Measurements from ENCODE around the gene MTMR12. TPM values are rescaled to one million over a fixed set of nuclear protein-coding genes. Genes with fewer than 3 reads are reported as not detected.

Gene MTMR12
- total and polyA plus RNA-seq, 2 of the 8 experiments (the other 6 are each of a cell fraction or from before 2014, with no cell fraction given): 19.1 to 59.3 TPM

DNA sequence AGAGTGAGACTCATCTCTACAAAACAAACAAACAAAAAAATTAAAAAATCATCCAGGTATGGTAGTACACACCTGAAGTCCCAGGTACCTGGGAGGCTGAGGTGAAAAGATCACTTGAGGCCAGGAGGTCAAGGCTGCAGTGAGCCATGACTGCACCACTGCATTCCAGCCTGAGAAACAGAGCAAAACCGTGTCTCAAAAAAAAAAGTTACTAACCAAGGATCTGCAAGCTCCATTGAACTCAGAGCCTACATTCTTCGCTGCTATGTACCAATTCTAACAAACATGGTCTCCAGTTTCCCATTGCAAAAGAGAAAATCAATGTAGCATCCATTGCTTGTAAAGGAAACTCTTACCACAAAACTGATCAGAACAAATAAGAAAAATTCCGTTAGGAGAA, 33.5 kb downstream of the MTMR12 start:
- peaks cover 9% of the 10 kb centered on the region for H3K79me1 ChIP-seq (ENCODE audit: low read depth, low read length)
- H3K4me3 ChIP-seq (ENCODE audit: extremely low read depth in 1 of 4, insufficient read depth in 2 of 4, low read depth in 3 of 4, low read length in 4 of 4): no peak overlapping the region
- no peak for FAIRE-seq
- no peak overlapping the region for H3K4me2 ChIP-seq (ENCODE audit: insufficient read depth in 1 of 2, low read depth in 2 of 2, low read length in 2 of 2)
- H3K14ac ChIP-seq (ENCODE audit: insufficient read length): no peak overlapping the region
- H3K18ac ChIP-seq (ENCODE audit: extremely low read depth, low read length): no peak overlapping the region
- no peak overlapping the region for H2BK20ac ChIP-seq (ENCODE audit: low read length)
- H3K27ac ChIP-seq (ENCODE audit: low read depth, low read length): no peak overlapping the region
- no peak for DNase-seq (ENCODE audit: low read depth in 1 of 2, low spot score in 2 of 2)
- H4K91ac ChIP-seq (replicated peaks; ENCODE audit: insufficient read length, low read length): no peak overlapping the region
- 0 out of 2 replicates have a peak overlapping the region, but pooled peaks have one; percentile 7 for H4K8ac ChIP-seq (ENCODE audit: extremely low read depth, insufficient read depth, low read length)
- H3K36me3 ChIP-seq (ENCODE audit: control insufficient read depth in 2 of 4, insufficient read depth in 4 of 4, low read length in 3 of 4): peaks cover 0 to 8% (median 2%) of the 10 kb centered on the region in 4 experiments; a peak in 3 of 8 replicates
- no peak overlapping the region for H3K23ac ChIP-seq (ENCODE audit: insufficient read length)
- H2BK5ac ChIP-seq (ENCODE audit: low read depth, low read length): no peak overlapping the region
- no peaks in the 10 kb centered on the region for H4K20me1 ChIP-seq (replicated peaks in 1 of 2; ENCODE audit: control insufficient read depth in 1 of 2, insufficient read depth in 2 of 2, low read length in 2 of 2)
- H3K9ac ChIP-seq (replicated peaks in 1 of 4; ENCODE audit: extremely low read depth in 1 of 4, low read depth in 3 of 4, low read length in 3 of 4): no peak overlapping the region
- H2BK15ac ChIP-seq (ENCODE audit: low read length): no peak overlapping the region
- no peak overlapping the region for H2BK120ac ChIP-seq (replicated peaks; ENCODE audit: low read depth, low read length)
- H3K4ac ChIP-seq (replicated peaks; ENCODE audit: insufficient read length, low read depth, low read length): no peak overlapping the region
- H2AFZ ChIP-seq (ENCODE audit: low read length): no peak overlapping the region
- H3K56ac ChIP-seq (replicated peaks; ENCODE audit: insufficient read length, low read depth, low read length): no peak overlapping the region
- CTCF ChIA-PET (ENCODE audit: partially characterized antibody): interaction anchor here (1.6 kb wide), 1 partner anchor 18 kb away, joined by 5 read pairs; no protein-coding TSS in a partner anchor
- 81% methylated on average over 3 of the region's 3 CpGs; no CpG with 5 or more reads in 1 of the 2 experiments for WGBS, 2 experiments (ENCODE audit: extremely low coverage in 1 of 2, insufficient coverage in 1 of 2, insufficient read length in 1 of 2, insufficient replicate concordance in 2 of 2, low coverage in 1 of 2, low lambda C conversion rate in 2 of 2, missing lambda C conversion rate in 1 of 2)
- no peaks in the 10 kb centered on the region for H3K9me3 ChIP-seq (ENCODE audit: insufficient read depth in 2 of 2, low read depth in 1 of 2, low read length in 1 of 2)
- H2BK12ac ChIP-seq (ENCODE audit: low read depth, low read length): no peak overlapping the region
- H3K79me2 ChIP-seq (ENCODE audit: control insufficient read depth in 1 of 2, insufficient read depth in 2 of 2, low read length in 2 of 2): peaks cover 0 to 66% of the 10 kb centered on the region in 2 experiments; a peak in 3 of 4 replicates
- TF ChIP-seq SUZ12 (IDR thresholded peaks at IDR 0.05; ENCODE audit: low read length) (no peak), SP2 (IDR thresholded peaks at IDR 0.05; ENCODE audit: low read length) (no peak), JUN (IDR thresholded peaks at IDR 0.05; ENCODE audit: low read depth, low read length) (no peak), RXRA (IDR thresholded peaks at IDR 0.05; ENCODE audit: insufficient read depth, low read depth, low read length) (no peak), SP4 (IDR thresholded peaks at IDR 0.05; ENCODE audit: low read length) (no peak), ZNF274 (IDR thresholded peaks at IDR 0.05; ENCODE audit: borderline replicate concordance, extremely low read depth, low read length) (no peak), GTF2F1 (IDR thresholded peaks at IDR 0.05; ENCODE audit: borderline replicate concordance, low read depth, low read length) (no peak), CBX8 (IDR thresholded peaks at IDR 0.05; ENCODE audit: borderline replicate concordance, low read depth, low read length) (no peak), YY1 (IDR thresholded peaks at IDR 0.05; ENCODE audit: low read depth, low read length) (no peak), RFX5 (IDR thresholded peaks at IDR 0.05; ENCODE audit: borderline replicate concordance, low read depth, low read length) (no peak), KDM5A (IDR thresholded peaks at IDR 0.05; ENCODE audit: low read length) (no peak)
- TF ChIP-seq, protein P1, sequence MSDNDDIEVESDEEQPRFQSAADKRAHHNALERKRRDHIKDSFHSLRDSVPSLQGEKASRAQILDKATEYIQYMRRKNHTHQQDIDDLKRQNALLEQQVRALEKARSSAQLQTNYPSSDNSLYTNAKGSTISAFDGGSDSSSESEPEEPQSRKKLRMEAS (IDR thresholded peaks at IDR 0.05): no peak
- POLR2A ChIA-PET (ENCODE audit: partially characterized antibody): interaction anchor here (1.1 to 1.7 kb wide), 3 partner anchors 18 to 34 kb away, joined by 3 to 4 read pairs (median 3); partner anchors contain the start of gene MTMR12
- no peak overlapping the region for H4K5ac ChIP-seq (ENCODE audit: insufficient read length, low read depth, low read length)
- no peaks in the 10 kb centered on the region for H3K27me3 ChIP-seq (replicated peaks in 1 of 4; ENCODE audit: control insufficient read depth in 3 of 4, extremely low read depth in 1 of 4, insufficient read depth in 3 of 4, low read length in 3 of 4)
- H2AK5ac ChIP-seq (ENCODE audit: low read depth, low read length): no peak overlapping the region
- no peaks in the 10 kb centered on the region for H3K23me2 ChIP-seq (ENCODE audit: low read depth, low read length)
- H3K4me1 ChIP-seq (replicated peaks in 1 of 4; ENCODE audit: control insufficient read depth in 3 of 4, insufficient read depth in 4 of 4, low read length in 3 of 4): peaks cover 11 to 38% (median 18%) of the 10 kb centered on the region in 4 experiments

Data from H1 (cell line).